WERI-Rb-1 (cell line): ENCODE results near the gene SPO11.
A peak's percentile ranks its signal among the peaks of the same experiment; 100 is the strongest.

Source experiments
- DNase-seq: peaks from one replicate; pipeline ENCODE4 v3.0.0-alpha.2; 2020
- H3K27ac ChIP-seq: fragments of 250-450 bp; sonication (Bioruptor Pico); 2 replicates; pipeline ENCODE4 v1.5.1; 2020; ENCODE audit warnings: mild to moderate bottlenecking, moderate library complexity
- H3K27me3 ChIP-seq: fragments of 250-450 bp; sonication (Bioruptor Pico); 2 replicates; pipeline ENCODE4 v1.5.1; 2021; ENCODE audit warnings: mild to moderate bottlenecking, low read depth, moderate library complexity; ENCODE audit not compliant: insufficient read depth, severe bottlenecking
- H3K36me3 ChIP-seq: fragments of 250-450 bp; sonication (Bioruptor Pico); 2 replicates; pipeline ENCODE4 v1.5.1; 2020; ENCODE audit warnings: mild to moderate bottlenecking, moderate library complexity
- H3K4me3 ChIP-seq: 2 replicates; pipeline ENCODE4 v1.5.1; 2011; ENCODE audit warnings: low read depth, mild to moderate bottlenecking, control low read depth, low read length
- H3K9me3 ChIP-seq: fragments of 250-450 bp; sonication (Bioruptor Pico); 2 replicates; pipeline ENCODE4 v1.5.1; 2021; ENCODE audit warnings: mild to moderate bottlenecking, moderate library complexity; ENCODE audit not compliant: severe bottlenecking
- TF ChIP-seq, protein P1 (sequence below): IDR thresholded peaks from 2 replicates; pipeline ENCODE4 v1.5.1; 2011; ENCODE audit warnings: low read depth, mild to moderate bottlenecking, control low read depth, inconsistent platforms, low read length

SPO11 gene

DNA sequence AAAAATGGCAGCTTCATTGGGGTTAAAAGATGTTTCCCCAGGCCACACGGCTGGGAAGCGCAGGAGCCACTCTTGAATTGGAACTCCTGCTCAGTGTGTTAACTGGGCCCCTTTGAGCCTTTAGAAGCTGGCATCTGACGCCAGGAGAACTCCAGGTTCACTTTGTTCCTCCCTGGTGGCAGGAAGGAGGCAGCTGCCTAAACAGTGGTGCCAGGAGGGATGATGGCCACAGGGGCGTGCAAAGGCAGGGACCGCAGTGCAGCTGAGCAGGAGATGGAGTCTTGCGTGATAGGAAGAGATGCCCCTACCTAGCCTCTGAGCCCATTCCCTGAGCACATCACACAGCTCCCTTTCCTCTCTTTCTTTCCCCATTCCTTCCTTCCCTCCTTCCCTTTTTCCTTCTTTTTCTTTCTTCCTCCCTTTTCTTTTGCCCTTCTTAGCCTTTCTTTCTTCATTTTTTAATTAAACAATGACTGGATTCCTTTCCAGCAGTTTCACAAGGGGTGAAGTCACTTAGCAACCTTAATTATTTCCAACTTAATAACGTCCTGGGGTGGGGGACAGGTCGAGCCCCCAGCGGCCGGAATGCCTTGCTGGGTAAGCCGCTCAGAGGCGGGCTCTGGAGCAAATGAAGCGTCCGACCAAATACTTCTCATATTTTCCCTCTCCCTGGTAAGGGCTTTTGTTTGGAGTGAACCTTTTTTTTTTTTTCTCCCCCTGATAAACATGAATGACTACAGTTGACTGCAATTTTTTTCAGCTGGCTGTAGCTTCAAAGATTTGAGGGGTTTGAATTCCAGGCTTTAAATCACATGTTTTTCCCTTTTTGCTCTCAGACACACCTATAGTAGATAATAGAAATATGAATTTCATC is 42.4 kb upstream of the SPO11 start:
- peaks cover 65% of the 10 kb centered on the region for H3K27me3 ChIP-seq
- no peak overlapping the region for H3K4me3 ChIP-seq
- H3K27ac ChIP-seq = no peak overlapping the region
- no peaks in the 10 kb centered on the region for H3K36me3 ChIP-seq
- TF ChIP-seq, protein P1, sequence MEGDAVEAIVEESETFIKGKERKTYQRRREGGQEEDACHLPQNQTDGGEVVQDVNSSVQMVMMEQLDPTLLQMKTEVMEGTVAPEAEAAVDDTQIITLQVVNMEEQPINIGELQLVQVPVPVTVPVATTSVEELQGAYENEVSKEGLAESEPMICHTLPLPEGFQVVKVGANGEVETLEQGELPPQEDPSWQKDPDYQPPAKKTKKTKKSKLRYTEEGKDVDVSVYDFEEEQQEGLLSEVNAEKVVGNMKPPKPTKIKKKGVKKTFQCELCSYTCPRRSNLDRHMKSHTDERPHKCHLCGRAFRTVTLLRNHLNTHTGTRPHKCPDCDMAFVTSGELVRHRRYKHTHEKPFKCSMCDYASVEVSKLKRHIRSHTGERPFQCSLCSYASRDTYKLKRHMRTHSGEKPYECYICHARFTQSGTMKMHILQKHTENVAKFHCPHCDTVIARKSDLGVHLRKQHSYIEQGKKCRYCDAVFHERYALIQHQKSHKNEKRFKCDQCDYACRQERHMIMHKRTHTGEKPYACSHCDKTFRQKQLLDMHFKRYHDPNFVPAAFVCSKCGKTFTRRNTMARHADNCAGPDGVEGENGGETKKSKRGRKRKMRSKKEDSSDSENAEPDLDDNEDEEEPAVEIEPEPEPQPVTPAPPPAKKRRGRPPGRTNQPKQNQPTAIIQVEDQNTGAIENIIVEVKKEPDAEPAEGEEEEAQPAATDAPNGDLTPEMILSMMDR = no peak
- no peak for DNase-seq
- H3K9me3 ChIP-seq = no peaks in the 10 kb centered on the region

DNA sequence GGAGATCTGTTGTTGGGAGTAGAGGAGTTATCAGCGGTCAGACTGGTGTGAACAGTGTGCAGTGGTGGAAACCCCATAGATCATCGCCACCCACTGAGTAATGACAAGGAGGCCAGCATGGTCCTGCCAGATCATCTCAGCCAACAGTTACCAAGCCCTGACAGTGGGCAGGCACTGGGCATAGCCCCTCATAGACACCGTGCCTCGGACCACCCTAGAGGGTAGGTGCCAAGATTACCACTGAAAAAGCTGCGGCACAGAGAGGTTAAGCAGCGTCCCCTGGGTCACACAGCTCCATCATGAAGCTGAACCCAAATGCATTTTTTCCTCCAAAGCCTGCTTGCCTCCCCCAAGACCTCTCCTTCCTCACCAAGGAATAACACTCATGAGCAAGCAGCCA is 41.7 kb upstream of the SPO11 start:
- Histone ChIP-seq H3K27me3 (peaks cover 64% of the 10 kb centered on the region), H3K4me3 (no peak overlapping the region), H3K27ac (no peak overlapping the region), H3K36me3 (no peaks in the 10 kb centered on the region), H3K9me3 (no peaks in the 10 kb centered on the region)
- no peak for DNase-seq
- TF ChIP-seq, protein P1 = no peak

GRCh38 chr20:57288651-57289277 is 40.8 kb upstream of the SPO11 start:
- H3K4me3 ChIP-seq = no peak overlapping the region
- TF ChIP-seq, protein P1 = no peak
- no peaks in the 10 kb centered on the region for H3K9me3 ChIP-seq
- DNase-seq = no peak
- H3K27ac ChIP-seq = no peak overlapping the region
- peaks cover 65% of the 10 kb centered on the region for H3K27me3 ChIP-seq
- no peaks in the 10 kb centered on the region for H3K36me3 ChIP-seq

DNA sequence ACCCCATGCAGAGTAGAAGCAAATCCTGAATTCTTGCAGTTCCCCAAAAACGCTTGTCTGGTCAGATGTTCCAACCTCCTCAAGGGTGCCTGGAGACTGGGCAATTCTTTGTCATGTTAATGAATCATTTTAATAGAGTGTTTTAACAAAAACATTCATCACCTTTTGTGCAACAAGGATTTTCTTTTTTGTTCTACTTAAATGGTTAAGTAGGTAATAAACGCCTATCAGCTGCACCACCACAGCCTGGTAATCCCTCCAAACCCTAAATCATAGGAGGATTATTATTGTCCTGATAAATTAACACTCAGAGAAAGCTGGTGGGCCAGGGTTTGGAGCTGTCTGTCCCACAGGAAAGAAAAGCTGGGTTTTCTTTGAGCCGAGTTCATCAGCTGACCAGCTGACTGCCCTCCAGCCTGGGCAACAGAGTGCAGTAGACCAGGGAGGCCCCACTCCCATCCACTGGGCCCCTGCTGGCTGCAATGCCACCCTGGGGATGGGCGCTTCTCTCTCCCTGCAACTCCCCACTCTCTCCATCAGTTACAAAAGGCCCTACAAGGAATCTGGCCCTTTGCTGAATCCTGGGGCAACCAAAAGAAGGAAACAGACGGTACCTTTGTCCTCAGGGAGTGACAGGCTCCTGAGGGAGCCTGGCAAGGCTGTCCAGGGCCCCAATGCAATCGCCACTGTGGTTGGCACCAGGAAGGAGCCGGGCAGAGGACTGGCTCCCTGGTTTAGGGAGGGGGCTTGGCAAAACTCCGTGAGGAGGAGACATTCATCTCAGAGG is 40.0 kb upstream of the SPO11 start:
- Histone ChIP-seq H3K27ac (no peak overlapping the region), H3K4me3 (no peak overlapping the region), H3K27me3 (peaks cover 60% of the 10 kb centered on the region), H3K9me3 (no peaks in the 10 kb centered on the region), H3K36me3 (no peaks in the 10 kb centered on the region)
- peak; percentile 10 for DNase-seq
- TF ChIP-seq, protein P1 = no peak

- H3K4me3 ChIP-seq = no peak overlapping the region
These were observed 39.5 kb upstream of the SPO11 start for GRCh38 chr20:57290178-57290484.

More at GRCh38 chr20:57290178-57290484, 39.5 kb upstream of the SPO11 start:
- TF ChIP-seq, protein P1 = no peak
- peaks cover 60% of the 10 kb centered on the region for H3K27me3 ChIP-seq
- no peaks in the 10 kb centered on the region for H3K36me3 ChIP-seq
- no peak for DNase-seq
- H3K9me3 ChIP-seq = no peaks in the 10 kb centered on the region
- H3K27ac ChIP-seq = no peak overlapping the region
